Measurements from ENCODE around the gene NOL6. TPM values are rescaled to one million over a fixed set of nuclear protein-coding genes. Genes with fewer than 3 reads are reported as not detected.

The NOL6 gene
- total and polyA plus RNA-seq, 4 donors, result 14.4 to 42.5 (median 32.1) TPM

DNA sequence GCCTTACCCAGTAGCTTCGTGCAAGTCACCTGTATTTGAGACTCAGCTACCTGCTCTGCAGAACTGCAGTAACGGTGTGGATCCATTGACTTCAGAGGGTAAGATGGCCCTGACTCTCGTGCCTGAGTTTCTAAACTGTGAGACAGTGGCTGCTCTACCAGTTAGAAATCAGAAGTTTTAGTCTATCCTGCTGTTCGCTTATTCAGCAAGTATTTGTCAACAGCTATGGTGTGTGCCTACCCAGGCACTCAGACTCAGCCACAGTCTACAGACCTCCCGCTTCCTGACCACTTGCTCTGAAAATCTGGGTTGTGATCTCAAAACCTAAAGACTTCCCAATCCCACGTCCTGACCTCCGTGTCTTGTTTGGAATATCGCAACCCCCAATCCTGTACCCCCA is 39.9 kb downstream of the NOL6 start:
- Histone ChIP-seq H3K36me3 (ENCODE audit: control insufficient read depth in 4 of 4, insufficient read depth in 4 of 4, low read length in 4 of 4) (no peaks in the 10 kb centered on the region), H3K9me3 (ENCODE audit: control insufficient read depth in 4 of 4, insufficient read depth in 3 of 4, low read length in 3 of 4) (no peaks in the 10 kb centered on the region), H3K27me3 (ENCODE audit: control insufficient read depth in 3 of 3, insufficient read depth in 3 of 3, low read length in 2 of 3) (no peaks in the 10 kb centered on the region), H3K4me3 (no peak overlapping the region), H3K9ac (ENCODE audit: insufficient read depth in 1 of 2, low read length in 2 of 2) (no peak overlapping the region), H3K27ac (ENCODE audit: low read depth in 1 of 2, low read length in 1 of 2) (no peak overlapping the region), H3K4me1 (ENCODE audit: control insufficient read depth in 5 of 5, insufficient read depth in 5 of 5, low read length in 5 of 5) (peaks cover 0 to 2% (median 0%) of the 10 kb centered on the region in 5 donors)
- DNase-seq, result no peak
- no peak for ATAC-seq (ENCODE audit: insufficient read depth, low FRiP score)
- TF ChIP-seq, protein P1, sequence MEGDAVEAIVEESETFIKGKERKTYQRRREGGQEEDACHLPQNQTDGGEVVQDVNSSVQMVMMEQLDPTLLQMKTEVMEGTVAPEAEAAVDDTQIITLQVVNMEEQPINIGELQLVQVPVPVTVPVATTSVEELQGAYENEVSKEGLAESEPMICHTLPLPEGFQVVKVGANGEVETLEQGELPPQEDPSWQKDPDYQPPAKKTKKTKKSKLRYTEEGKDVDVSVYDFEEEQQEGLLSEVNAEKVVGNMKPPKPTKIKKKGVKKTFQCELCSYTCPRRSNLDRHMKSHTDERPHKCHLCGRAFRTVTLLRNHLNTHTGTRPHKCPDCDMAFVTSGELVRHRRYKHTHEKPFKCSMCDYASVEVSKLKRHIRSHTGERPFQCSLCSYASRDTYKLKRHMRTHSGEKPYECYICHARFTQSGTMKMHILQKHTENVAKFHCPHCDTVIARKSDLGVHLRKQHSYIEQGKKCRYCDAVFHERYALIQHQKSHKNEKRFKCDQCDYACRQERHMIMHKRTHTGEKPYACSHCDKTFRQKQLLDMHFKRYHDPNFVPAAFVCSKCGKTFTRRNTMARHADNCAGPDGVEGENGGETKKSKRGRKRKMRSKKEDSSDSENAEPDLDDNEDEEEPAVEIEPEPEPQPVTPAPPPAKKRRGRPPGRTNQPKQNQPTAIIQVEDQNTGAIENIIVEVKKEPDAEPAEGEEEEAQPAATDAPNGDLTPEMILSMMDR (IDR thresholded peaks at IDR 0.05; ENCODE audit: control extremely low read depth, extremely low read depth), result no peak
- WGBS, 2 donors, result 89 to 90% methylated on average over 8 of the region's 8 CpGs

DNA sequence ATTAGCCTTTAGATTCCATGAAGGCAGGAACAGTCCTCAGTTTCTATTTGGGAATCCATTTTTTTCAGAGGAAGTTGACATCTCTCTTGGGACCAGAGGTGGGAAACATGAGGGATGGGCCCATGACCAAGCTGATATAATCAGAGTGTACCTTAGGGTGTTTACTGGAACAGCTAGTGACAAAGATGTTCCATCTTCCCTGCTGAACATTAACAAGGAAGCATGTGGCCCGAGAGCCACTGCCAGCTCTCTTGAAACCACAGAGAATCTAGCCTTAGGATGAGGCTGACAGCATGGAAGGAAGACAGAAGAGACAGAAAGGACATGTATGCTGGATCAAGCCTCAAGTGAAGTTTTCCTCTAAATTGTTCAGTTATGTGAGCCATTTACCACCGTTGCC is 42.3 kb downstream of the NOL6 start:
- Histone ChIP-seq H3K9me3 (ENCODE audit: control insufficient read depth in 4 of 4, insufficient read depth in 3 of 4, low read length in 3 of 4) (no peaks in the 10 kb centered on the region), H3K9ac (ENCODE audit: insufficient read depth in 1 of 2, low read length in 2 of 2) (no peak overlapping the region), H3K27me3 (ENCODE audit: control insufficient read depth in 3 of 3, insufficient read depth in 3 of 3, low read length in 2 of 3) (no peaks in the 10 kb centered on the region), H3K4me3 (no peak overlapping the region), H3K4me1 (ENCODE audit: control insufficient read depth in 5 of 5, insufficient read depth in 5 of 5, low read length in 5 of 5) (no peaks in the 10 kb centered on the region), H3K27ac (ENCODE audit: low read depth in 1 of 2, low read length in 1 of 2) (no peak overlapping the region), H3K36me3 (ENCODE audit: control insufficient read depth in 4 of 4, insufficient read depth in 4 of 4, low read length in 4 of 4) (no peaks in the 10 kb centered on the region)
- ATAC-seq (ENCODE audit: insufficient read depth, low FRiP score), result no peak
- 62 to 77% methylated on average over 2 of the region's 2 CpGs for WGBS, 2 donors
- DNase-seq, result no peak
- TF ChIP-seq, protein P1 (IDR thresholded peaks at IDR 0.05; ENCODE audit: control extremely low read depth, extremely low read depth), result no peak

DNA sequence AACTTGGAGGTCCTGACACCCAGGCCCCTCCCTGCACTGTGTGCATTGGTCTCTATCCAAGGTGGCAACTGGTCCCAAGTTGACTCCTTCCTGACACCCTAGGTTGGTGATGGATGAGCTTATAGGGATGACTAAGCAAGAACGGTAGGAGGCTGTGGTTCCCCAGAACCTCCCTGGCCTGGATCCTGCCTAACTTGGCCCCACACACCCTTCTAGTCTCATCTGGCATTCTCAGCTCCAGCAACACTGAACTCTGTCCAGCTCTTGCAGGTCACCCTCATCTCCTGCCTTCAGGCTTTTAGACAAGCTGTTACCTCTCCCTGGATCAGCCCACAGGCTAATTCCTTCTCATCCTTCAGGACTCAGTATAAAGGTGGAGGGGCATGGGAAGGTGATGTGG is 42.8 kb downstream of the NOL6 start:
- TF ChIP-seq, protein P1 (IDR thresholded peaks at IDR 0.05; ENCODE audit: control extremely low read depth, extremely low read depth), result no peak

More for the DNA sequence above, 42.8 kb downstream of the NOL6 start:
- no peaks in the 10 kb centered on the region for H3K4me1 ChIP-seq (ENCODE audit: control insufficient read depth in 5 of 5, insufficient read depth in 5 of 5, low read length in 5 of 5)
- ATAC-seq (ENCODE audit: insufficient read depth, low FRiP score), result no peak
- no peak for DNase-seq
- no peak overlapping the region for H3K9ac ChIP-seq (ENCODE audit: insufficient read depth in 1 of 2, low read length in 2 of 2)
- H3K9me3 ChIP-seq (ENCODE audit: control insufficient read depth in 4 of 4, insufficient read depth in 3 of 4, low read length in 3 of 4), result no peaks in the 10 kb centered on the region
- WGBS, 2 donors, result 18 to 41% methylated on average over 1 of the region's 1 CpG
- H3K27ac ChIP-seq (ENCODE audit: low read depth in 1 of 2, low read length in 1 of 2), result no peak overlapping the region
- no peaks in the 10 kb centered on the region for H3K36me3 ChIP-seq (ENCODE audit: control insufficient read depth in 4 of 4, insufficient read depth in 4 of 4, low read length in 4 of 4)
- H3K27me3 ChIP-seq (ENCODE audit: control insufficient read depth in 3 of 3, insufficient read depth in 3 of 3, low read length in 2 of 3), result no peaks in the 10 kb centered on the region
- H3K4me3 ChIP-seq, result no peak overlapping the region

Data from lung (tissue), 12 donors.